HG03064 (cell line): ENCODE measurements around the gene TMEM212.
"Not testable (repeated sequence)": the region's sequence is repeated elsewhere in the genome, so short reads cannot be mapped to it uniquely, and the experiment has no call there.

Experiments
- ATAC-seq: cut with Tn5 transposase; IDR thresholded peaks from one replicate; pipeline ENCODE4 v1.9.1; 2021; ENCODE audit warnings: low read depth; ENCODE audit not compliant: unreplicated experiment

Gene TMEM212

GRCh38 chr3:171812811-171813210 is 30.3 kb upstream of the TMEM212 start:
- no peak for ATAC-seq

- no peak for ATAC-seq
Measured at GRCh38 chr3:171813278-171813896, 29.8 kb upstream of the TMEM212 start.

GRCh38 chr3:171813897-171814460 is 29.2 kb upstream of the TMEM212 start:
- peak; percentile 26 for ATAC-seq

DNA sequence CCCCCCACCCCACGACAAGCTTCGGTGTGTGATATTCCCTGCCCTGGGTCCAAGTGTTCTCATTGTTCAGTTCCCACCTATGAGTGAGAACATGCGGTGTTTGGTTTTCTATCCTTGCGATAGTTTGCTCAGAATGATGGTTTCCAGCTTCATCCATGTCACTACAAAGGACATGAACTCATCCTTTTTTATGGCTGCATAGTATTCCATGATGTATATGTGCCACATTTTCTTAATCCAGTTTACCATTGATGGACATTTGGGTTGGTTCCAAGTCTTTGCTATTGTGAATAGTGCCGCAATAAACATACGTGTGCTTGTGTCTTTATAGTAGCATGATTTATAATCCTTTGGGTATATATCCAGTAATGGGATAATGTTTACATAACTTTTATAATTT is 28.5 kb upstream of the TMEM212 start:
- ATAC-seq, result not testable (repeated sequence)

DNA sequence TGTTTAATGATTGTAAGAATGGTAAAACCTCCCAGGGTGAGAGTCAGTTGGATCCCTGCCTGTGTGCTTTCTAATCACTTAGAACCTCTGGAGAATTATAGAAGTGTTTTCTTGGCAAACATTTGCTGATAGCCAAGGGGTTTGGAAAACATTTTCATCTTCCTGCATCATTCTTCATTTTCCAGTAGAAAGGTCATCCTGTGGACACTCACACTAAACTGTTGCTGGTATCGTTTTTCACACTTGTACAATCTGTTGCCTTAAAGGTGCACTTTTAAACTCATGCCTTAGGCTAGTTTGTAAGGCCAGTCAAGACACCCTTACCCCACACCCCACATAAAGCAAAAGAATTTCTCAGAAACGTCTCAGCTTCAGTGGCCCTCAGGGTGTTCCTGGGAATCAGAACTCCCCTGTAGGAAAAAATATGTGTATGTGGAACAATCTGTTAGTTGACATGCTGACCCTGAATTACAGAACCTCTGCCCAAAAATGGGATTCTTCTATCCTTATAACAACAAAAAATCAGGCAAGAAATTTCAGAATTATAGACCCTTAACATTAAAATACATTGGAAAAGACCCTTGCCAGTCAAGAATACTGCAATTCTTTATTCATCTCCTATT is 27.1 kb upstream of the TMEM212 start:
- ATAC-seq, result no peak

GRCh38 chr3:171817074-171817800 is 25.9 kb upstream of the TMEM212 start:
- ATAC-seq, result no peak

DNA sequence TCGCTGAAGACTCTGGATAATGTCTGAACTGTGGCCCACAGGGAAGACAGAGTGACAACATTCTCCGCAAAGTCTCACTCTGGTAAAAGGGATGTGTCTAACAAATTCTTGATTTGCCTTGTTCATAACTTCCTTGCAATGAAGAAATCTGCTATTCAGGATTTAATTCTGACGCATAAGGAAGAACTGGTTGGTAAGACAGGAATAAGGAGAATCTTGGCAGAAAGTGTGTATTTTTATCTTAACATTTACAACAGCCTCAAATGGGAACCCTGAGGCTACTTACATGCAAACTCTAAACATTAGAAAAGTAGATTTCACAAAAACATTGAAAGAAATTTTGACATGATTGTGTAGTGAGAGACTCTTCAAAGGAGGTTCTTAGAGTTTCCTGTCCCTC is 22.1 kb upstream of the TMEM212 start:
- ATAC-seq, result no peak

DNA sequence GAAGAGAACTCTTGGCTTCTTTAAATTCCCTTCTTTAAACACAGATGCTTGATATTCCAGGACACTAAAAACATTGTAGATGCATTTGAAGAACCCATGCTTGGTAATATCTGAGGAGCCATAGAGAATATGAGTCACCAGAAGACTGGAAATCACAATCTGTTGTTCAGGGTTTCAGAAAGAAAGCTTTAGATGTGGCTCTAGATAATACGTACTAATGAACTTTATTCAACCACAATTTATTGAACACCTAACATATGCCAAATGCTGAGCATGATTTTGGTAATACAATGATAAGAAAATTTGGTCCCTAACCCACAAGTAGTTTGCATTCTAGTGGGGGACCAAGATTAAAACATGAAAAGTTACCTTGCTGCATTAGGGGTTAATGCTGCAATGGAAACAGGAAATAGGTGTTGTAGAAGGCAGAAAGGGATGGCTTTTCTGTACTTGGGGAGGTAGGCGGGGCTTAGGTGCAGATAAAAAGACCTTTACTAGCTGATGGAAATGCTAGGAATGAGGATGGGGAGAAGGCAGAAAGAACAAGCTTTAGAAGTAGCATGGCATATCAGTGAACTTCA is 21.3 kb upstream of the TMEM212 start:
- ATAC-seq, result no peak

- ATAC-seq, result peak; percentile 74
Measured at GRCh38 chr3:171822431-171823106, 20.6 kb upstream of the TMEM212 start.

GRCh38 chr3:171824116-171824515 is 19.0 kb upstream of the TMEM212 start:
- ATAC-seq, result no peak

- ATAC-seq, result no peak
Measured at GRCh38 chr3:171824824-171825221, 18.3 kb upstream of the TMEM212 start.

GRCh38 chr3:171825222-171825828 is 17.8 kb upstream of the TMEM212 start:
- ATAC-seq, result no peak

GRCh38 chr3:171827385-171827784 is 15.8 kb upstream of the TMEM212 start:
- ATAC-seq, result no peak

DNA sequence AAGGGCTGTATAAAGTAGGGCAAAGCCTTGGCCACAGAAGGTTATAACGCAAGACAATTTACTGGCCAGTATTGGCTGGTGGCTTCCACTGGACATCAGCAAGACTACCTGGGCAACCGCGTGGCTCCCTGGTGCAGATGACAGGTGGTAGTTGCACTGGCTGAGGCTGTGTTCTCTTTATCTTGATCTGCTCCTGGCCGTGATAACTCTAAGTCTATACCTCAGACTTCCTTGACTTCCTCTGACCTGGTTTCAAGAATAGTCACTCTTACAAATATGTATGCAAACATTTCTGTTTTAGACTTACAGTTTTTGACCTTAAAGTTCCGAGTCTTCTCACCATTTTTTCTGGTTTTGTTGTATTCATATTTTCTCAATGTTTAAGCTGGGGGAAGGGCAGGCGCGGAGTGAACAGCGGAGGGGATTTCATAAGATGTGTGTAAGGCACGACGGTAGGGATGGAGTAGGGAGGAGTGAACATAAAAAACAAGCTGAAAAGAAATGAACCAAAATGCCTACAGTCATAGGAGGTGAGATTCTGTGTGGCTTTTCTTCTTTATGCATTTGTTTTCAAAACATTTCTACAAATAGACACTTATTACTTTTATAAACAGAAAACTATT is 15.2 kb upstream of the TMEM212 start:
- no peak for ATAC-seq

DNA sequence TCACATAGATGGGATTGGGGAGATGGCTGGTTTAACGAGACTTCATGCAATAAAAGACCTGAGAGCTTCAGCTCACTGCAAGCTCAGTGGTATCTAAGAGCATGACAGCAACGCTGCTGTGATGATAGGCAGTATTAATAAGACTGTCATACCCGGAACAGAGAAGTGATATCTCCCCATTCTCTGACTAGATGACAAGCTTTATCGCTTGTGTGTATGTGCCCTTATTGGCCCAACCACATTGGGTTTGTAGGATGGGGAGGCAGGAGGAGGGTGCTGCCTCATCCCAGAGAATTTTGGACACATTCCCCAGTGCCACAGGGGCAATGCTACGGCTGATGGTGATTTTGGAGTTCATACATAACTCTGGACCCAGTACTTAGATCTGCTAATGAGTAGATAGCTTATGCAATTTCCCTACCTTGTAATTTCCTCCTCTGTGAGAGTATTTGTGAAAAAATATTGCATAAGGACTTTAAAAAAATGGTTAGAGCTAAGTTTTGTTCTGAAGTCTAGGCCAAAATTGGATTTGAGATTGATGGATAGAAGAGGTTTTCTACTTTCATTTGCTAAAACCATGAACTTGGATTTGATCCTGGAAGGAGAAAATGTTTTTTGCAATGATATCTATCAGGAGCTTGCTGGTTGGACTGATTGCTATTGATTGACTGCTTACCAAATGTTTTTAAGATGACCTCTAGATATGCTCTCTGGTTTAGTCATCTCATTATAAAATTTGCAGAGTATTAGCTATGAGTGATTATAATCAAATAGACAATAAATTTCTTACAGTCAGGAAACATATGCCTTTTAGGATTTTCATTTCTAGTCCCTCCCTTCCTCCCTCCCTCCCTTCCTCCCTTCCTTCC is 14.0 kb upstream of the TMEM212 start:
- no peak for ATAC-seq

DNA sequence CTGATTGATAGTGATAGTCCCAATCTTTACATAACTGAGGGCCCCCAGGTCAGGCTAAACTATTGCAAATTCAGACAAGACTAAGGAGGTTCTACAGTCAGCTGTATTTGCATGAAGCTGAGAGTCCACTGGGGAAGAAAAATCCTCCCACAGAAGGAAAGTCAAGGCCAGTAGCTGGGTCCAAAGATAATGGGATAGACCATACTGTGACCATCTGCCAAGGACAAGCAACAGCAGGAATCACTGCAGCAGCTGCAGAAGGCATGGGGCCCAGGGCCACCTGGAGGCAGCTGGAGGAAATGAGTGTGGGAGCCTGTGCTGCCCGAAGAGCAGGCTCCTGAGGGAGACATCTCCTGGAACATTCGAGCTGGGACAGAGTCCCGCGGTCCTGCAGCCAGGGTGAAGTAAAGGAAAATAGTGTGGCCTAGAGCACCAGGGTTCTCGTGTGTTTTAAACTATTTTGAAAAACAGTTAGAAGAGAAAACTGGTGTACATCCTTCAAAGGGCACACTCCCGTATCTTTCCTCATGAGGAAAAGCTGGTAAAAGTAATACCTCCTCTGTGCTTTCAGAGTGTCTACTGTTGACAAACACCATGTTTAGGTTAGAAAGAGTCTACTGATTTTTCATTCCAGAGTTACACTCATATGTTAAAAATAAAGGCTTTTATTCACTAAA is 13.2 kb upstream of the TMEM212 start:
- ATAC-seq, result no peak

DNA sequence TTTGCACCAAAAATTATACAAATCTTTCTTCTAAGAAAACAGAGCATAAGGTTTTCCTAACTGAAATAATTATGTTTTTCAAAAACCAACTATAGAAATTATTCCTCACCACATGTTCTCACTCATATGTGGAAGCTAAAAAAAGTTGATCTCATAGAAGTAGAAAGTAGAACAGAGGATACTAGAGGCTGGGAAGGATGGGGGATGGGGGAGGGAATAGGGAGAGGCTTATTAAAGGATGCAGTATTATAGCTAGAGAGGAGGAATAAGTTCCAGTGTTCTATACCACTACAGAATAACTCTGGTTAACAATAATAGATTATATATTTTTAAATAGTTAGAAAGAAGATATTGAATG is 12.7 kb upstream of the TMEM212 start:
- ATAC-seq, result no peak

- ATAC-seq, result no peak
Measured at GRCh38 chr3:171831936-171832335, 11.2 kb upstream of the TMEM212 start.
